Keratinocyte (primary cell): Measurements from ENCODE around the gene SOHLH2.

ENCODE experiments used
- CTCF ChIP-seq, 3 experiments: IDR thresholded peaks in 1 of 3; conservative IDR thresholded peaks in 1 of 3; optimal IDR thresholded peaks in 1 of 3; 2 replicates in 2 of 3; 3 replicates in 1 of 3; pipeline versions ENCODE3 to v1.5.1; 2011; ENCODE audit warnings: low read length in 3 of 3, mild to moderate bottlenecking in 3 of 3, moderate library complexity in 2 of 3, control low read depth in 1 of 3, inconsistent platforms in 1 of 3; ENCODE audit not compliant: insufficient read depth in 2 of 3; ENCODE audit errors: extremely low read depth in 1 of 3
- EZH2 ChIP-seq: IDR thresholded peaks from one replicate; pipeline ENCODE4 v1.6.1; 2012; ENCODE audit warnings: inconsistent platforms, mild to moderate bottlenecking, low read length, moderate library complexity

GRCh38 chr13:36210738-36211137 lies 3.6 kb downstream of the SOHLH2 start:
- no peak for TF ChIP-seq CTCF (optimal IDR thresholded peaks at IDR 0.05 in 1 of 3, IDR thresholded peaks at IDR 0.05 in 1 of 3, conservative IDR thresholded peaks at IDR 0.05 in 1 of 3; ENCODE audit: extremely low read depth in 1 of 3, insufficient read depth in 2 of 3, low read length in 3 of 3)
- no peak for TF ChIP-seq EZH2
